Liver (tissue), 9 donors: ENCODE measurements around the gene JAKMIP2. TPM values are rescaled to one million over a fixed set of nuclear protein-coding genes. Genes with fewer than 3 reads are reported as not detected.

Experiments
- DNase-seq: peaks from one replicate; pipeline ENCODE4 v3.0.0-alpha.2; 2017; ENCODE audit warnings: low spot score
- H3K27ac ChIP-seq, 2 donors: one replicate each; pipeline ENCODE4 v1.7.0; 2013; ENCODE audit warnings: inconsistent platforms in 2 of 2, low read length in 2 of 2, control low read depth in 1 of 2, low read depth in 1 of 2, mild to moderate bottlenecking in 1 of 2
- H3K27me3 ChIP-seq, 4 donors: one replicate each; pipeline versions ENCODE4 v1.6.1 to v1.7.0; 2013; ENCODE audit warnings: low read length in 3 of 4, inconsistent platforms in 1 of 4, mild to moderate bottlenecking in 1 of 4, moderate library complexity in 1 of 4; ENCODE audit not compliant: control insufficient read depth in 4 of 4, insufficient read depth in 4 of 4
- H3K36me3 ChIP-seq, 4 donors: one replicate each; pipeline versions ENCODE4 v1.6.1 to v1.7.0; 2013; ENCODE audit warnings: low read length in 3 of 4, mild to moderate bottlenecking in 3 of 4, low read depth in 1 of 4, moderate library complexity in 1 of 4; ENCODE audit not compliant: control insufficient read depth in 4 of 4, insufficient read depth in 3 of 4
- H3K4me1 ChIP-seq, 4 donors: one replicate each; pipeline versions ENCODE4 v1.6.1 to v1.7.0; 2013; ENCODE audit warnings: low read length in 3 of 4, mild to moderate bottlenecking in 3 of 4, moderate library complexity in 1 of 4; ENCODE audit not compliant: control insufficient read depth in 4 of 4, insufficient read depth in 4 of 4
- H3K4me3 ChIP-seq, 3 donors: one replicate each; pipeline versions ENCODE4 v1.6.1 to v1.7.0; 2013; ENCODE audit warnings: low read length in 3 of 3, control low read depth in 1 of 3, low read depth in 1 of 3, mild to moderate bottlenecking in 1 of 3
- H3K9ac ChIP-seq, 2 donors: one replicate each; pipeline ENCODE4 v1.7.0; 2013; ENCODE audit warnings: low read length in 2 of 2, mild to moderate bottlenecking in 2 of 2, moderate library complexity in 2 of 2, control low read depth in 1 of 2, low read depth in 1 of 2
- H3K9me3 ChIP-seq, 4 donors: one replicate each; pipeline versions ENCODE4 v1.6.1 to v1.7.0; 2013; ENCODE audit warnings: low read length in 3 of 4; ENCODE audit not compliant: control insufficient read depth in 4 of 4
- ATF3 ChIP-seq: IDR thresholded peaks from 2 replicates; pipeline ENCODE4 v1.6.1; 2016; ENCODE audit warnings: antibody characterized with exemption
- EGR1 ChIP-seq, 2 donors: IDR thresholded peaks; 2 replicates each; pipeline ENCODE4 v1.6.1; 2016 to 2018; ENCODE audit warnings: antibody characterized with exemption in 2 of 2, low read depth in 2 of 2
- FOXA1 ChIP-seq: IDR thresholded peaks from 2 replicates; pipeline ENCODE4 v1.6.1; 2016; ENCODE audit warnings: antibody characterized with exemption
- FOXA2 ChIP-seq: IDR thresholded peaks from 2 replicates; pipeline ENCODE4 v1.6.1; 2016; ENCODE audit warnings: antibody characterized with exemption
- GABPA ChIP-seq, 2 donors: IDR thresholded peaks in 1 of 2; conservative IDR thresholded peaks in 1 of 2; 2 replicates each; pipeline ENCODE4 v1.6.1; 2016; ENCODE audit warnings: antibody characterized with exemption in 2 of 2, mild to moderate bottlenecking in 1 of 2, moderate library complexity in 1 of 2
- HNF4A ChIP-seq, 2 donors: conservative IDR thresholded peaks; 2 replicates each; pipeline ENCODE4 v1.6.1; 2016; ENCODE audit warnings: antibody characterized with exemption in 2 of 2, mild to moderate bottlenecking in 2 of 2
- HNF4G ChIP-seq: IDR thresholded peaks from 2 replicates; pipeline ENCODE4 v1.6.1; 2016; ENCODE audit warnings: antibody characterized with exemption
- JUND ChIP-seq, 2 donors: IDR thresholded peaks; 2 replicates each; pipeline ENCODE4 v1.6.1; 2016; ENCODE audit warnings: antibody characterized with exemption in 2 of 2
- NR2F2 ChIP-seq: IDR thresholded peaks from 2 replicates; pipeline ENCODE4 v1.6.1; 2016; ENCODE audit warnings: antibody characterized with exemption
- RAD21 ChIP-seq, 2 donors: IDR thresholded peaks; 2 replicates each; pipeline ENCODE4 v1.6.1; 2016; ENCODE audit warnings: antibody characterized with exemption in 2 of 2, mild to moderate bottlenecking in 2 of 2
- RXRA ChIP-seq, 2 donors: IDR thresholded peaks; 2 replicates each; pipeline ENCODE4 v1.6.1; 2017 to 2018; ENCODE audit warnings: antibody characterized with exemption in 2 of 2, mild to moderate bottlenecking in 1 of 2
- SP1 ChIP-seq: IDR thresholded peaks from 2 replicates; pipeline ENCODE4 v1.6.1; 2018; ENCODE audit warnings: antibody characterized with exemption, mild to moderate bottlenecking
- TAF1 ChIP-seq: conservative IDR thresholded peaks from 2 replicates; pipeline ENCODE4 v1.6.1; 2016; ENCODE audit warnings: antibody characterized with exemption, mild to moderate bottlenecking
- YY1 ChIP-seq: IDR thresholded peaks from 2 replicates; pipeline ENCODE4 v1.6.1; 2016; ENCODE audit warnings: antibody characterized with exemption, mild to moderate bottlenecking
- ZBTB33 ChIP-seq: IDR thresholded peaks from 2 replicates; pipeline ENCODE4 v1.6.1; 2016; ENCODE audit warnings: antibody characterized with exemption
- WGBS: extraction: QIAGEN DNeasy Blood & Tissue Kit; methylation state at CpG from one replicate; pipeline ENCODE4 v1.1.7; 2013; 5-methylcytosine and 5-hydroxymethylcytosine counted together
- polyA plus RNA-seq, 2 donors: library from polyadenylated mRNA; stranded (reverse) in 1 of 2; unstranded in 1 of 2; fragments of 200-250 nt in 1 of 2; fragments of >200 nt in 1 of 2; fragmentation: Nextera tagmentation in 1 of 2; extraction: Ambion mirVana in 1 of 2; gene quantifications; one replicate each; pipeline versions ENCODE4 v1.2.1 to v1.2.3, GENCODE V29; 2013 to 2015
- total RNA-seq, 2 donors: library from RNA; depleted of rRNA; stranded (reverse); fragments of >200 nt; gene quantifications; one replicate each; pipeline ENCODE4 v1.2.3, GENCODE V29; 2014
- TF ChIP-seq, protein P1 (sequence below): IDR thresholded peaks from 2 replicates; pipeline ENCODE4 v1.6.1; 2016; ENCODE audit warnings: antibody characterized with exemption
- TF ChIP-seq, protein P2 (sequence below): IDR thresholded peaks from 2 replicates; pipeline ENCODE4 v1.6.1; 2016; ENCODE audit warnings: antibody characterized with exemption, mild to moderate bottlenecking
- donor health status: healthy.
- donor health status: healthy.
- donor health status: healthy.
- donor health status: healthy.
- donor health status: healthy.

Gene JAKMIP2
- total and polyA plus RNA-seq, 4 donors = 0.06 to 0.38 (median 0.24) TPM

- Histone ChIP-seq H3K9me3 (no peaks in the 10 kb centered on the region), H3K4me3 (no peak overlapping the region), H3K9ac (no peak overlapping the region), H3K36me3 (no peaks in the 10 kb centered on the region), H3K27me3 (no peaks in the 10 kb centered on the region), H3K27ac (no peak overlapping the region), H3K4me1 (no peaks in the 10 kb centered on the region)
- 74% methylated on average over 1 of the region's 1 CpG for WGBS
- TF ChIP-seq FOXA1 (no peak), NR2F2 (no peak), GABPA (IDR thresholded peaks at IDR 0.05 in 1 of 2, conservative IDR thresholded peaks at IDR 0.05 in 1 of 2) (no peak), YY1 (no peak), JUND (IDR thresholded peaks at IDR 0.05) (no peak), FOXA2 (no peak), TAF1 (no peak), RAD21 (IDR thresholded peaks at IDR 0.05) (no peak), ZBTB33 (no peak), HNF4G (no peak), HNF4A (conservative IDR thresholded peaks at IDR 0.05) (no peak), EGR1 (IDR thresholded peaks at IDR 0.05; ENCODE audit: low read depth in 2 of 2) (no peak), SP1 (no peak), RXRA (IDR thresholded peaks at IDR 0.05) (no peak), ATF3 (no peak)
- TF ChIP-seq, protein P1, sequence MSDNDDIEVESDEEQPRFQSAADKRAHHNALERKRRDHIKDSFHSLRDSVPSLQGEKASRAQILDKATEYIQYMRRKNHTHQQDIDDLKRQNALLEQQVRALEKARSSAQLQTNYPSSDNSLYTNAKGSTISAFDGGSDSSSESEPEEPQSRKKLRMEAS = no peak
- TF ChIP-seq, protein P2, sequence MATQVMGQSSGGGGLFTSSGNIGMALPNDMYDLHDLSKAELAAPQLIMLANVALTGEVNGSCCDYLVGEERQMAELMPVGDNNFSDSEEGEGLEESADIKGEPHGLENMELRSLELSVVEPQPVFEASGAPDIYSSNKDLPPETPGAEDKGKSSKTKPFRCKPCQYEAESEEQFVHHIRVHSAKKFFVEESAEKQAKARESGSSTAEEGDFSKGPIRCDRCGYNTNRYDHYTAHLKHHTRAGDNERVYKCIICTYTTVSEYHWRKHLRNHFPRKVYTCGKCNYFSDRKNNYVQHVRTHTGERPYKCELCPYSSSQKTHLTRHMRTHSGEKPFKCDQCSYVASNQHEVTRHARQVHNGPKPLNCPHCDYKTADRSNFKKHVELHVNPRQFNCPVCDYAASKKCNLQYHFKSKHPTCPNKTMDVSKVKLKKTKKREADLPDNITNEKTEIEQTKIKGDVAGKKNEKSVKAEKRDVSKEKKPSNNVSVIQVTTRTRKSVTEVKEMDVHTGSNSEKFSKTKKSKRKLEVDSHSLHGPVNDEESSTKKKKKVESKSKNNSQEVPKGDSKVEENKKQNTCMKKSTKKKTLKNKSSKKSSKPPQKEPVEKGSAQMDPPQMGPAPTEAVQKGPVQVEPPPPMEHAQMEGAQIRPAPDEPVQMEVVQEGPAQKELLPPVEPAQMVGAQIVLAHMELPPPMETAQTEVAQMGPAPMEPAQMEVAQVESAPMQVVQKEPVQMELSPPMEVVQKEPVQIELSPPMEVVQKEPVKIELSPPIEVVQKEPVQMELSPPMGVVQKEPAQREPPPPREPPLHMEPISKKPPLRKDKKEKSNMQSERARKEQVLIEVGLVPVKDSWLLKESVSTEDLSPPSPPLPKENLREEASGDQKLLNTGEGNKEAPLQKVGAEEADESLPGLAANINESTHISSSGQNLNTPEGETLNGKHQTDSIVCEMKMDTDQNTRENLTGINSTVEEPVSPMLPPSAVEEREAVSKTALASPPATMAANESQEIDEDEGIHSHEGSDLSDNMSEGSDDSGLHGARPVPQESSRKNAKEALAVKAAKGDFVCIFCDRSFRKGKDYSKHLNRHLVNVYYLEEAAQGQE = no peak
- no peak for DNase-seq
These were observed 230.9 kb downstream of the JAKMIP2 start for GRCh38 chr5:147551677-147552076.

- Histone ChIP-seq H3K27ac (no peak overlapping the region), H3K9me3 (no peaks in the 10 kb centered on the region), H3K36me3 (no peaks in the 10 kb centered on the region), H3K4me1 (no peaks in the 10 kb centered on the region), H3K4me3 (no peak overlapping the region), H3K27me3 (peaks cover 0 to 2% (median 0%) of the 10 kb centered on the region in 4 donors), H3K9ac (no peak overlapping the region)
- TF ChIP-seq NR2F2 (no peak), HNF4A (conservative IDR thresholded peaks at IDR 0.05) (no peak), SP1 (no peak), JUND (IDR thresholded peaks at IDR 0.05) (peak in 1 of 2 donors; percentile 50), TAF1 (no peak)
- no peak for DNase-seq
- WGBS = 73% methylated on average over 3 of the region's 3 CpGs
These were observed 234.8 kb downstream of the JAKMIP2 start for GRCh38 chr5:147547730-147548129.
